Hypothalamus (tissue), 51 donors: ENCODE results near the gene LRIT2.

Experiments
- DNase-seq, 51 donors: peaks; one replicate each; lab custom pipeline; 2025; lab: John Stamatoyannopoulos, UW

LRIT2 gene

DNA sequence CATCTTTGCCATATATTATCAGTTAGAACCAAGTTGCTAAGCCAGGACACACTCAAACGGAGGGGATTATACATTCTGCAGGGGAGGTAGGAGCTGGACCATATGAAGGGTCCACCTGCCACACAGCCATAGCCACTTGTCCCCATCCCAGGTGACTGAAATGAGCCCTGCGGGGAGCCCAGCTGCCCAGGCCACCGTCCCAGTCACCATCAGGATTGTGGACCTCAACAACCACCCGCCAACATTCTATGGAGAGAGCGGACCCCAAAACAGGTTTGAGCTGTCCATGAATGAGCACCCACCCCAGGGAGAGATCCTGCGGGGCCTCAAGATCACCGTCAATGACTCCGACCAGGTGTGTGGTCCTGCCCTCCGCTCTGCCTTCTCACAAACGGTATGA lies 17.3 kb downstream of the LRIT2 start:
- no peak for DNase-seq

DNA sequence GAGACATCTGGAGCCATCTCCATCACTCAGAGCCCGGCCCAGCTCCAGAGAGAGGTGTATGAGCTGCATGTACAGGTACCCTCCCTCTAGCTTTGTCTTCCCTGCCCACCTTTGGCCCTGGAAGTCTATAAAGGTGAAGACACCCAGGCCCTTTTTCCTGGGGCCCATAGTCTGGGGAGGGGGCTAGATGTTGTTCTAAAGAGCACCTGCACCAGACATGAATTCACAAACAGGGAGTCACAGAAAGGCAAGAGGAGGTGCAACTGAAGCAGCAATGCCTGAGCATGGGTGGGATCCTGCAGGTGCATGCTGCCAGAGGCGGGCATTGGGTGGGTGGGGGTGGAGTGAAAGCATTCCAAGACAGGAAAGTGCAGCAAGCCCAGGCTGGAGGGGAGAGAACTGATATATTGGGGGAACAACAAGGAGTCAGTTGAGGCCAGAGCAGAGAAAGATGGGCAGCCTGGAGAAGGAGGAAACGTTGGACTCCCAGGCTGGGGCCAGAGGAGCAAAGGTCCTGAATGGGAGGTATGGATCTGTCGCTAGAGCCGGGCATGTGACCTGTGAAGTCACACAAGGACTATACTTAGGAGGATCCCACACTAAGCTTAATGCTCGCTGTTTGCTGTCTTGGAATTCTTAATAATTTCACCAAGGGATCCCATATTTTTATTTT lies 19.4 kb downstream of the LRIT2 start:
- no peak for DNase-seq

DNA sequence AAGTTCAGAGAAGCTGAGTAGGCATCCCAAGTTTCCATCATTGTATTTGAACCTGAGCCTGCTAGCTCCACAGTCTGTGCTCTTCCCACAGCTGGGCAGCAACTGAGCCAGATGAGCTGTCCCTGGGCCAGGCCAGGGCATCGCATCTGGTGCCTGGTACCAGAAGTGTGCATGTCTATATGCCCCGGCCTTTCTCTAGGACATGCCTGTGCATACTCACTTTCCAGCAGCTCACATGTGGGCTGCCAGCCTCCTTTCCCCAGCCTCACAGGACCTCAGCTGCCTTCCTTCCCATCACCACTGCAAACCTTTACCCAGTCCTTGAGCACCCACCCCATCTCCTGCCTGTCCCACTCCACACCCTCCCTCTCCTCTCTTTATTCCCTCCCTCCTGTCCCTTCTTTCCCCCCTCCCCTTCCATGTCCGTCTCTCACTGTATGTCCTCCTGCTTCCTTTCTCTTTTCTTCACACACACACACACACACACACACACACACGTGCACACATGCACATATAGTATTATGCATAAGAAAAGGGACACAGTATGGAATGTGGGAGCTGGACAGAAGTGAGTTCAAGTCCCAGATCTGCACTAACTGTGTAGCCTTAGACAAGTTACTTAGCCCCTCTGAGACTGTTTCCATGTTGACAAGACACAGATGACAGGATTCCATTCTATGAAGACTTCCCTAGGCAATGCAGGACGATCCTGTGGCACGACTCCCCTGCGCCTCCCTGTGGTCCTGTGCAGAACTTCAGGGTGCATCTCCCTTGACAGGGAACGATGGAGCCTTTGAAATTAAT lies 20.1 kb downstream of the LRIT2 start:
- peak in 41 of 51 donors; percentile 5 to 77 (median 34) for DNase-seq

DNA sequence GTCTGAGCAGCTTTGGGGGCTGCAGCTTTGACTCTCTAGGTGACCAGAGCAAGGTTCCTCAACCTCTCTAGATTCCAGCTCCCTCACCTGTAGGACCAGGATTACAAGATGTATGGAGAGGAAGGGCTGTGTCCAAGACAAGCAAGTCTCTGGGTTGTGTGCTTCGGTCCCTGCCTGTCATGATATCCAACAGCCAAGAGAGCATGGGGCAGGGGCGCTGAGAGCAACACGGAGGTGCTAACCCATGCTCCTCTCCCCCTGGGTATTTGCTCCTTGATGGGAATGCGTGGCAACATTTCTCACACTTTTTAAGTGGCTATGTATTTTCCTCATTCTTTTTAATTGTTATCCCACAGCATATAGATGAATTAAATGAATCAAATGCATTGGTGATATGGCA lies 20.7 kb downstream of the LRIT2 start:
- no peak for DNase-seq

DNA sequence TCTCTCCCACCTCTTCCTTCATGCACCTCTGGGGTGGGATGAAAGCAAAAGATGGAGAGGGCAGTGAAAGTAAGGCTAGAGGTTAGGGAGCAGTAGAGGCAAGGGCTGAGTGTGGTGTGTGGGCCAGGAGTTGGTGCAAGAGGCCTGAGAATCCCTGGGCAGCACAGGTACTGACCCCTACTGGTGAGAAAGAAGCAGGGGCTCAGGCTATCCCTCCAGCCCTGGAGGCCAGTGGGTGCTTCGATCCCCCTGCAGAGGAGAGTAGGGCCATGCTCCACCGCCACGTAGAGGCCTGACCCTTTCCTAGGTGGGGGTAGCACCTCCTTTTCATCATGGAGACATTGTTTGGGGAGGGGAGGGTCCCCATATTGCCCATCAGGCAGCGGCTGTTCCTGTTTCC lies 21.2 kb downstream of the LRIT2 start:
- no peak for DNase-seq

DNA sequence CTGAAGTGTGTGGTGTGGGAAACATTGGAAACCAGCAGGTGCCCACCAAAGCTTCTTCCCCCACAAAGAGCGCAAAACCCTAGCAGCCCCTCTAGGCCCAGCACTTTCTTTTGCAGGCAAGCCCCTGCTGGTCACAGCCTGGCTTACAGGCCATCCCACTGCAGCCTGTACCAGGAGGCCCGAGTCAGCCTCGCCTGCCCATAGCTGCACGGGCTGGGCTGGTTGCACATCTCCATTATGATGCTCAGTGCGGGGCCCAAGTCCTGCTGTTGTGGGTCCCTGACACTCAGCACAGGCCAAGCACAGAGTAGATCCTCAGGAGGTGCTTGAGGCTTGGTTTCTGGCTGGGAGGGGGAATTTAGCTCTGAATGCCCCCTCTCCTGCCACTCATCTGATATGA lies 23.0 kb downstream of the LRIT2 start:
- DNase-seq, result no peak

DNA sequence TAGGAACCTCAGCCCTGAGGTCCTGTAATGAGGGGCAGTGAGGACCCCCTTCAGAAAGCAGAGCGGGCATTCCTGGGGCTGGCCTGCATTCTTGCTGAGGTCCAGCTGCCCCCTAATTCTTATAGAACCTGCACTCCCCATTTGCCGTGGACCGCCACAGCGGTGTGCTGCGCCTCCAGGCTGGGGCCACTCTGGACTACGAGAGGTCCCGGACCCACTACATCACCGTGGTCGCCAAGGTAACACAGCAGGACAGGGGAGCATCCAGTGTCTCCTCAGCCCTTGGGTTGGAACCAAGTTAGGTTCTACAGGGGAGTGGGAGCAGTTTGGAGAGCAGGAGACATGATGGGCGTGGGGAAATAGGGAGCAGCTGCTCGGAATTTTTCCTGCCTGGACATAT lies 23.7 kb downstream of the LRIT2 start:
- no peak for DNase-seq

DNA sequence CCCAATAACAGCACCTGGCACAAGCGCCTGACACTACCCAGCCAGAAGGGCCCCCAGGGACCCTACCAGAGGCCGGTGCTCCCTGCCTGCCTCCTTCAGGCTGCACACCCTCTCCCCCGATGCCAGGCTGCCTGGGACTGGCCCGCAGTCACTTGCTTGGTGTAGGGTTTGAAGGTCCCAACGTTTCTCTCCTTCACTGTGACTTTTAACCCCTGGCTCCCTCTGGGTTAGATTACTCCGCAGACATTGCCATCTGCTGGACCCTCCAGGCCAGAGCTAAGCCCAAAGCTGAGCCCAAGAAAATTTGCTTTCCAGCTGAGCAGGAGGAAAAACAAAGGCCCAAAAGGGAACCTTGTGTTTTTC lies 24.1 kb downstream of the LRIT2 start:
- no peak for DNase-seq

DNA sequence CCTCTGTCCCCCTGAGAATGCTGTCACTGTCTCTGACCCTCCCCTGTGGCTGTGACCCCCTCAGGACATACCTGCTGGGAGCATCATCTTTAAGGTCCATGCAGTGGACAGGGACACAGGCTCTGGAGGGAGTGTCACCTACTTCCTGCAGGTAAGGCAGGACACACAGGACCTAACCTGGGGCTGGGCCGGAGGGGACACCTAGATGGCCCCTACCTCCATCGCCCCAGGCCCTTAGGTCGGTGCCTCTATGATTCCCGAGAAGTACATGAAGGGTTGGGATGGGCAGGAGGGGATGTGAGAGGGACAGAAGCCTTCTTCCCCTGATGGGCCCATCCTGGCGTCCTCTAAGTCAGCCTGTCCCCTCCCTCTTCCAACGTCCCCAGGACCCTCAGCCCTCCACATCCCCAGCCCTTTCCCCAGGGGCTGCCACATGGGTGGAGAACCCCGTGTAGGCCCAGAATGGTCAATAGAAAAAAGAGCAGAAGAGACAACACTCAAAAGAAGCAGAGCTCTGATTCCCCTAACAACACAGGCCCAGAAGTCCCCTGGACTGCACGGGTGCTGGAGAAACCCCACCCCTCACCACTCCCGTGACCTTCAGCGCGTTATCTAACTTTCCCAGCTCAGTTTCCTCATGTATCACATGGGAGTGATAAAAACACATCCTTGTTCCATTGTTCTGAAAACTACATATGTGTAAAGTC lies 24.7 kb downstream of the LRIT2 start:
- DNase-seq, result no peak

DNA sequence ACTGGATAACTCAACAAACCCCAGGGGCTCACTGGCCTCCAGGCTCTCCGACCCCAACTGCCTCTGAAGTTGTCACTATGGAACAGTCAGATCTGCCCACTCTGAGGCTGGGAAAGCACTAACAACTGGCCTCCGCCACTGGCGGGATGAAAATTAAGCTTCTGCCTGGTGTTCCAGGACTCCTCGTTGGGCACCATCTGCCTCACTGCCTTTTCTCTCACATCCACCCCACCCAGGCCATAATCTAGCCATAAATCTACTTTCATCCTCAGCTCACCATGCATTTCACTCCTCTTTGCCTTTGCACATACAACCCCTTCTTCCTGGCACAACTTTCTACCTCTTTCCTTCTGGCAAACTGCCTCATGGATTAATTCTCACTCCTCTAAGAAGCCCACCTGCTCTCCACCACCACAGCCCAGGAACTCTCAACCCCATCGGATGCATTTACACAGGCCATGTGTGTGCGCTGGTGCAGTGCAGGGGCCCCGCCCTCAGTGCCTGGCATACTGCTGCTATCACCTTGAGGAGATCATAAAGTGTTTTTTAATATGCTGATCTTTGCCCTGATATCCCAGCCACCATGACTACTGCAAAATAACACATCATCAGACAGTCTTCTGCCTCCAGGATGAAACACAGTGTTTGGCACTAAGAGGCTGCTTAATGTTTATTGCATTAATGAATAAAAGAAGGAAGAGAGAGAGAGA lies 27.0 kb downstream of the LRIT2 start:
- DNase-seq, result no peak

DNA sequence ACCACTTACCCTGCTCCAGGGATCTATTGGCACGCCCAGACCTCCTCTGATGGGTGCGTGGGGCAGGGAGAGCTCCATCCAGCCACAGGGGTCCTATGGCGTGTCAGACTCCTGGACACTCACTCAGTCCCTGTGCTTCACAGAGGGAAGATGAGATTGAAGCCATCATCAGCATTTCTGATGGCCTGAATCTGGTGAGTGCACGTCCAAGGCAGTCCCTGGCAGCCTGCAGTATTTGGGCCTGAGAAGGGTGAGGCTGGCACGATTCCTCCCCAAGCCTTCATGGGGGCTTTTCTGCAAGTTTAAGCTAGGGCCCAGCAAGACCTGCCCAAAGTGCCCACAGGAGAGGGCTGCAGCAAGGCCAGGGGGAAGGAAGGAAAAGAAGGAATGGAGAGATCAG lies 27.7 kb downstream of the LRIT2 start:
- no peak for DNase-seq

DNA sequence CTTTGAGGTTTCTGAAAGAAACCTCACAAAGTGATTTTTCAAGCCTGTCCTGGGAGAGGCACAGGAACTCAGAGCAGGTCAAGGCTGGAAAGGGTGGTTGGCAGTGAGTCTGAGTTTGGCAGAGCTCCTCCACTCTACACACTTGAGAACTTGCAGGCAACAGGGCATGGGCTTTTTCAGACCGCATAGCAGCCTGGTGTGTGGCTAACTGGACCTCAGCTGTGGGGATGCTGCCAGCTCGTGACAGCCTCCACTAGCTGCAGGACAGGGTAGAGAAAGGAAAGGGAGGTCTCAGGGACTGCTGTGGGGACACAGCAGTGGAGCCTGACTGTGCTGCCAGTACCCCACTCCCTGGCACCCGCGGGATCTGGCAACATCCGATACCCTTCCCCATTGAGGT lies 28.4 kb downstream of the LRIT2 start:
- peak in 13 of 51 donors; percentile 1 to 47 (median 28) for DNase-seq

DNA sequence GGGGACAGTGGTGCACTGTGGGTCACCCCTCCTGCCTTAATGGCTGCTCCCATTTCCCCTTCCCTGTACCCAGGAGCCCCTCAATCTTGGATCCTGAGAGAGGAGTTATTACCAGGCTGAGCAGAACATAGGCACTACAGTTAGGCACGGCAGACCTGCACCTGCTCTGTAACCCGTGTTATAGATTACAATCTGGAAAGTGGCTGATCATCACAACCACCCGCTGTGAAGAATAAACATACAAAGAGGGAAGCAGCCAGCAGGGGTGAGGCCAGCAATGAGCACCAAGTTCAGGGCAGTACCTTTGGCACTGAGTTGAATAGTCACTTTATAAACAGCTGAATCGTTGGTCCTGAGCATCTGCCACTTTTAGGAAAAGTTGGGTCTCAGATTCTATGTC lies 29.3 kb downstream of the LRIT2 start:
- DNase-seq, result no peak

DNA sequence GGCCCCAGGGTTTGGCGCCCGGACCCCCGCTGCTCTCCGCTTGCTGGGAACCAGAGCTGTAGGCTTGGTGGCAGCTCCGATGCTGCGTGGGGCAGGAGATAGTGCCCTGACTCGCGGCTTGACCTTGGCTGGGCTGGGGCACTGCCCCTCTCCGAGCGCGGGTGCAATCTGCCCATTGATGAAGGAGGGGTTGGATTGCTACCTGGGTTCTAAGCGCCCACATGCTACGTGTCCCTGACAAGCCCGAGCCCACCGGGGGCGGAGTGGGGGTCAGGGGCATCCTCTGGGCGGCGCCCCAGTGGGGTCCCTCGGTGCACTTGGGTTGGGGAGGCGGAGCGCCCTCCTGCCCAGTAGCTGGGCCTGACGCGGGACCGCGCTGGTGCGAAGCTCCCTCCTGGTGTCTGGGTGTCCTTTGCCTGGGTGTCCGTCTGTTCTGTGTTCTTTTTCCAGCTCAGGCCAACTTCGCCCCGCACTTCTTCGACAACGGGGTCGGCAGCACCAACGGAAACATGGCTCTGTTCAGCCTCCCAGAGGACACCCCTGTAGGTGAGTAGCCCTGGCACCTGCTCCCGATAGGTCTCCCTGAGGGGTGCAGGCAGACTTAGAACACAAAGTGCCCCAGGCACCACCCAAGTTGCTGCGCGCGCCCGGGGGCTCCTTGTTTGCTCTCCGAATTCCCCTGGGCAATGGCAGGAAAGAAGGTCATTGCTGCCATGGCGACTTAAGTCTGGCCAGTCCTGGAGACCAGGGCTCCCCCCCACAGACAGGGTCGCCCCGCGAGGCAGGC lies 30.1 kb downstream of the LRIT2 start:
- DNase-seq, result no peak

DNA sequence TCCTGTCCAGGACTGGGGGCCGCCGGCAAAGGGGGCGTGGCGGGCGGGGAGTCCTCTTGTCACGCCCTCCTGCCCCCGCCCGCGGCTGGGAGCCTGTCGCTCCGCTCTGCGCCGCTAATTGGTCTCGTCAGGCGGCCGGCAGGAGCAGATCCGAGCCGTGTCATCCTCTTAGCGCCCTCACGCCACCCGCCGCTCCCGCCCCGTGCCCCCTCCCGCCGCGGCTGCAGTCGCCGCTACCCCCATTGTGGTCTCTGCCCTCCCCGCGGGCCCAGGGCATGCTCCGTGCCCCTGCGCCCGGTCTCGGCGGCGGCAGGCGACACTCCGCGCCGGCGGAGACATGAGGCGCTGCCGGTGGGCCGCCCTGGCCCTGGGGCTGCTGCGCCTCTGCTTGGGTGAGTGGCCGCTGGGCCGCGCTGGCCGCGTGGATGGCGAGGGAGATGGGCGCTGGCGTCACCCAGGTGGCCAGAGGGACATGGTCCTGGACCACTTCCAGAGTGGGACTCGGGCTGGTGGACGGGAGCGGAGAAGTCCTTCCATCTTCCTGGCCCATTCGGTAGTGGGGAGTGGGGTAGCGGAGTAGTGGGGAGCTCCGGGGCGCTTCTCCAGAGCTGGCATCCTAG lies 30.8 kb downstream of the LRIT2 start, which contains the start of gene CDHR1:
Gene CDHR1, plus strand, starts transcription at position 114 of the 620 bp plus-strand sequence. Its CDS starts 224 bp downstream, at position 338.
- peak in 25 of 51 donors; percentile 10 to 61 (median 30) for DNase-seq

DNA sequence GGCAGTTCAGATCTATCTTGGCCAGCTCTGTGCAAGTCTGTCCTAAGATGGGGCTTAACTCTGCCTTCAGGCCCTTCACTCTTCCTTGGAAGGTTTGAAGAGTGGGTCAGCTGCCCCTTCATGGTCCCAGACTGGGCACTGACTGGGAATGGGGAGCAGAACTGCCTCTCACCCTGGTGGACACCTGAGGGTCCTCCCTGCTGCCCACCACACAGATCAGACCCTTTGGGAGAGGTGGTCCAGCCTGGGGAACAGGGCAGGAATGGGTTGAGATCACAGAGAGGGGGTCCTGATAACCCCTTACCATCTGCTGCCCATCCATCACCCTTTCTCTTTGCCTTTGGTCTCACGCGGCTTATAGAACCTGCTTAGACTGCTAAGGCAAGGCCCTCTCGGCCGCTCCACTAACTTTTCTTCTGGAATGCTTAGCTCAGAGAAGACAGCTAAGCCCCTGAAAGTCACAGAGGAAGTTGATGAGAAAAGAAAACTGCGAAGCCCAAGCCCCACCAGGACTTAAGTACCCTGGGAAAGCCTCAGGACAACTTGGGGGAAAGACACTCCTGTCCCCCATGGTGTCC lies 31.4 kb downstream of the LRIT2 start:
- no peak for DNase-seq

DNA sequence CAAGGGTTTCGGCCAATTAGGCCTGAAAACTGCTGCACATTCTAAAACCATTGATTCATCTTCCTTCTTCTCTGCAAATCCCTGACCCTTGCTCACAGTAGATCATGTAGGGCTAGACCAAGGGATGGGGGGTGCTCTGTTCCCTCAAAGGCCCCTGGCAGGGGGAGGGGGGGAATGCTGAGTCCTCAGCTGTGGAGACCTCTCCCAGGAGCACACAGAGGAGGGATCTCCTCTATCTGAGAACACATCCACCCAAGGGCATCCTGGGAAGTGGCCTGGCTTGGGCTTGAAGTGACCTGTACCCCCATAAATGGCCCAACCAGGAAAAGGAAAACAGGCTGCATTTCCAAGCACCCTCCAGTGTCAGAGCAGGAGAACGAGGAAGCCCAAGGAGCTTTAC lies 32.0 kb downstream of the LRIT2 start:
- no peak for DNase-seq

DNA sequence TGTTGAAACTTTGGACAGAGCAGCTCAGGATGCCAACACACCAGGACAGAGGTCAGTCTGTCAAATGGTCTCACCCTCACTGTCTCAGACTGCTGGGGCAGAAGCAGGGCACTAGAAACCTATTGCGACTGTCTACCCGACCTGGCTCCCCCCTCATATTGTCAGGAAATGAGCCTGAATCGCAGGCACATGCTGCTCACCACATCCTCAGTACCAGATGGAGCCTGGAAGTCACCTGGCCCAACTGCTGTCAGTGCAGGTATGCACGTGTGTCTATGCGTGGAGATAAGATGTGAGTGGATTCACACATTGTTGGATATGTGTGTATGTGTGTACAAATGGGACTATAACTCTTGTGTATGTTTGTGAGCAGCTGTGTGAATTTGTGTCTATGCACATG lies 34.2 kb downstream of the LRIT2 start:
- DNase-seq, result no peak

DNA sequence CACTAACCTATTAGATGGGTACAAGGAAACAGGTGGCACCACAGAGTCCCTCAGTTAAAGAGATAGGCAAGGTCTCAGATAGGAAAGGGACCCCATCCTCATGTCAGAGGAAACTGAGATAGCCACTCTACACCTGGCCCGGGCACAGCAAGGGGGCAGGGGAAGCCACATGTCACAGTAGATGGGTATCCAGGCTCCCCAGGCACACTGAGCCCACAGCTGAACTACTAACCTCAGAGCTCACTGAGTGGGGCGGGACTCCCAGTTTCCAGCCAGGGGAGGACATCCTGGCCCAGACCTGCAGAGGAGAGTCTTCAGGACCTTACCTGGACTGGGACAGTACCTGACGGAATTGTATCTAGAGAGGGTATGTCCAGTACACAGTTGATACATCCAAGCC lies 34.7 kb downstream of the LRIT2 start:
- DNase-seq, result no peak
